H9 (cell line): ENCODE data around the gene DGKD. TPM values are rescaled to one million over a fixed set of nuclear protein-coding genes. Genes with fewer than 3 reads are reported as not detected.
A peak's percentile ranks its signal among the peaks of the same experiment; 100 is the strongest.

Source experiments
- DNase-seq: peaks from one replicate; pipeline ENCODE4 v3.0.0-alpha.2; 2017
- H2AFZ ChIP-seq: one replicate; pipeline ENCODE4 v1.6.1; 2013; ENCODE audit warnings: mild to moderate bottlenecking, low read length, control low read depth, moderate library complexity
- H2AK5ac ChIP-seq: 2 replicates; pipeline ENCODE4 v1.6.1; 2013; ENCODE audit warnings: low read length, control low read depth, mixed read lengths; ENCODE audit not compliant: insufficient read length
- H2BK120ac ChIP-seq: one replicate; pipeline ENCODE4 v1.6.1; 2013; ENCODE audit warnings: low read depth, mild to moderate bottlenecking, low read length, control low read depth, inconsistent platforms; ENCODE audit not compliant: poor library complexity, severe bottlenecking
- H2BK12ac ChIP-seq: 2 replicates; pipeline ENCODE4 v1.6.1; 2013; ENCODE audit warnings: low read length, control low read depth, mixed read lengths, low read depth; ENCODE audit not compliant: insufficient read length
- H2BK15ac ChIP-seq: 2 replicates; pipeline ENCODE4 v1.6.1; 2013; ENCODE audit warnings: low read depth, low read length, control low read depth
- H2BK20ac ChIP-seq: one replicate; pipeline ENCODE4 v1.6.1; 2013; ENCODE audit warnings: low read depth, mild to moderate bottlenecking, low read length, control low read depth, inconsistent platforms; ENCODE audit not compliant: poor library complexity, severe bottlenecking
- H2BK5ac ChIP-seq: 2 replicates; pipeline ENCODE4 v1.6.1; 2013; ENCODE audit warnings: low read length, control low read depth, mixed read lengths; ENCODE audit not compliant: insufficient read length
- H3K14ac ChIP-seq: 2 replicates; pipeline ENCODE4 v1.6.1; 2013; ENCODE audit warnings: low read length, control low read depth; ENCODE audit not compliant: insufficient read depth
- H3K18ac ChIP-seq: 2 replicates; pipeline ENCODE4 v1.6.1; 2013; ENCODE audit warnings: low read depth, mild to moderate bottlenecking, mixed read lengths, low read length, control low read depth; ENCODE audit not compliant: insufficient read length
- H3K23ac ChIP-seq: 2 replicates; pipeline ENCODE4 v1.6.1; 2013; ENCODE audit warnings: low read length, control low read depth, mixed read lengths, low read depth; ENCODE audit not compliant: insufficient read length
- H3K23me2 ChIP-seq: 2 replicates; pipeline ENCODE4 v1.6.1; 2013; ENCODE audit warnings: low read depth, mild to moderate bottlenecking, mixed read lengths, low read length, control low read depth; ENCODE audit not compliant: insufficient read length, poor library complexity, severe bottlenecking
- H3K27ac ChIP-seq: 2 replicates; pipeline ENCODE4 v1.5.1; 2013; ENCODE audit warnings: low read length, control low read depth, mixed read lengths, low read depth; ENCODE audit not compliant: insufficient read length
- H3K27me3 ChIP-seq: 2 replicates; pipeline ENCODE4 v1.6.1; 2013; ENCODE audit warnings: low read length, control low read depth, inconsistent platforms; ENCODE audit not compliant: insufficient read depth
- H3K4ac ChIP-seq: 2 replicates; pipeline ENCODE4 v1.6.1; 2013; ENCODE audit warnings: low read depth, mild to moderate bottlenecking, control low read depth, inconsistent platforms, low read length, moderate library complexity
- H3K4me1 ChIP-seq: 2 replicates; pipeline ENCODE4 v1.6.1; 2013; ENCODE audit warnings: low read length, control low read depth, inconsistent platforms; ENCODE audit not compliant: insufficient read depth
- H3K4me2 ChIP-seq: 2 replicates; pipeline ENCODE4 v1.6.1; 2013; ENCODE audit warnings: low read length, control low read depth, mixed read lengths; ENCODE audit not compliant: insufficient read length, insufficient read depth
- H3K56ac ChIP-seq: 2 replicates; pipeline ENCODE4 v1.6.1; 2013; ENCODE audit warnings: low read depth, mild to moderate bottlenecking, mixed read lengths, low read length, control low read depth; ENCODE audit not compliant: insufficient read length
- H3K79me1 ChIP-seq: 2 replicates; pipeline ENCODE4 v1.6.1; 2013; ENCODE audit warnings: low read depth, mild to moderate bottlenecking, moderate library complexity, low read length, control low read depth, inconsistent platforms; ENCODE audit not compliant: insufficient read depth, poor library complexity, severe bottlenecking
- H3K79me2 ChIP-seq: 2 replicates; pipeline ENCODE4 v1.6.1; 2013; ENCODE audit warnings: low read length, control low read depth, inconsistent platforms; ENCODE audit not compliant: insufficient read depth
- H3K9ac ChIP-seq: 2 replicates; pipeline ENCODE4 v1.6.1; 2013; ENCODE audit warnings: low read length, control low read depth, mixed read lengths; ENCODE audit not compliant: insufficient read length; ENCODE audit errors: extremely low read depth
- H3K9me3 ChIP-seq: one replicate; pipeline ENCODE4 v1.6.1; 2013; ENCODE audit warnings: low read depth, low read length, inconsistent platforms; ENCODE audit not compliant: control insufficient read depth
- H3T11ph ChIP-seq: one replicate; pipeline ENCODE4 v1.6.1; 2013; ENCODE audit warnings: mild to moderate bottlenecking, low read length, control low read depth, inconsistent platforms
- H4K20me1 ChIP-seq: one replicate; pipeline ENCODE4 v1.6.1; 2013; ENCODE audit not compliant: control insufficient read depth, insufficient read length, insufficient read depth
- H4K5ac ChIP-seq: 2 replicates; pipeline ENCODE4 v1.6.1; 2013; ENCODE audit warnings: low read depth, mild to moderate bottlenecking, mixed read lengths, low read length, control low read depth; ENCODE audit not compliant: insufficient read length
- H4K8ac ChIP-seq: replicated peaks from 2 replicates; pipeline ENCODE4 v1.6.1; 2013; ENCODE audit warnings: low read length, control low read depth, mixed read lengths, low read depth; ENCODE audit not compliant: insufficient read length
- H4K91ac ChIP-seq: 2 replicates; pipeline ENCODE4 v1.6.1; 2013; ENCODE audit warnings: low read depth, mild to moderate bottlenecking, moderate library complexity, mixed read lengths, low read length, control low read depth; ENCODE audit not compliant: insufficient read length
- H3K27ac Mint-ChIP-seq, 3 experiments: 2 replicates in 2 of 3; 3 replicates in 1 of 3; pipeline ENCODE4 v1.8.0; 2020 to 2021; ENCODE audit warnings: mixed read lengths in 3 of 3, mild to moderate bottlenecking in 1 of 3, moderate library complexity in 1 of 3
- H3K27me3 Mint-ChIP-seq: 2 replicates; pipeline ENCODE4 v1.8.0; 2021; ENCODE audit warnings: low read depth, mild to moderate bottlenecking, moderate library complexity, mixed read lengths
- H3K36me3 Mint-ChIP-seq, 3 experiments: 2 replicates in 2 of 3; 3 replicates in 1 of 3; pipeline ENCODE4 v1.8.0; 2020 to 2021; ENCODE audit warnings: low read depth in 3 of 3, mixed read lengths in 3 of 3; ENCODE audit not compliant: insufficient read depth in 1 of 3
- H3K4me1 Mint-ChIP-seq, 2 experiments: 2 replicates each; pipeline ENCODE4 v1.8.0; 2020; ENCODE audit warnings: mixed read lengths in 2 of 2
- H3K4me3 Mint-ChIP-seq, 2 experiments: 2 replicates in 1 of 2; 3 replicates in 1 of 2; pipeline ENCODE4 v1.8.0; 2020 to 2021; ENCODE audit warnings: mild to moderate bottlenecking in 2 of 2, mixed read lengths in 2 of 2, moderate library complexity in 1 of 2
- H3K9me3 Mint-ChIP-seq, 2 experiments: 2 replicates in 1 of 2; 3 replicates in 1 of 2; pipeline ENCODE4 v1.8.0; 2020; ENCODE audit warnings: mild to moderate bottlenecking in 2 of 2, mixed read lengths in 2 of 2, moderate library complexity in 1 of 2
- WGBS: extraction: QIAGEN DNeasy Blood & Tissue Kit; methylation state at CpG from one replicate; pipeline ENCODE4 v1.1.7; 2013; ENCODE audit warnings: missing lambda C conversion rate, low lambda C conversion rate, mixed read lengths; ENCODE audit not compliant: insufficient read length; ENCODE audit errors: extremely low coverage; 5-methylcytosine and 5-hydroxymethylcytosine counted together
- total RNA-seq: library from RNA; stranded (reverse); gene quantifications from 2 replicates; pipeline ENCODE4 v1.2.1, GENCODE V29; 2021
- TF ChIP-seq, protein P1 (sequence below): fragments of 200-600 bp; sonication (generic); conservative IDR thresholded peaks from 3 replicates; pipeline ENCODE4 v1.8.0; 2021; ENCODE audit warnings: antibody characterized with exemption, mild to moderate bottlenecking

Gene DGKD
- total RNA-seq, 1 experiment from 2014 or later, result 20.7 TPM

DNA sequence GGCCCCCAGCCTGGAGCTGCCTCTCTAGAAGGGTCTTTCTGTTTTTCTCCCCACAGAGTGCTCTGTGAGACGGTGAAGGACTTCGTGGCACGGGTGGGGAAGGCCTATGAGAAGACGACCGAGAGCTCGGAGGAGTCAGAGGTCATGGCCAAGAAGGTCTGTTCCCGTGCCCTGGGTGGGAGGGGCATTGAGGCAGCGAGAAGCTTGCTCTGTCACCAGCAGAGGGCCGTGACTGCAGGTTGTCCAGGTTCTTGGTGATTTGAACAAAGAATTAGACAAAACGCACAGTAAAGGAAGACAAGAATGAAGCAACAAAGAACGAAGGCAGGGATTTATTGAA is 93.9 kb downstream of the DGKD start:
- H3K27me3 Mint-ChIP-seq, result no peaks in the 10 kb centered on the region; the same call in 1 of the 2 replicates
- Histone ChIP-seq H4K8ac (no peak overlapping the region), H2BK15ac (no peak overlapping the region), H2BK120ac (no peak overlapping the region), H2BK12ac (no peak overlapping the region), H3K18ac (no peak overlapping the region), H3K4ac (no peak overlapping the region), H3K27ac (no peak overlapping the region), H3K14ac (no peak overlapping the region), H3K79me1 (no peaks in the 10 kb centered on the region), H3K27me3 (no peaks in the 10 kb centered on the region), H4K91ac (no peak overlapping the region), H3K79me2 (no peaks in the 10 kb centered on the region), H3K23ac (no peak overlapping the region), H3K9me3 (no peaks in the 10 kb centered on the region), H3K4me2 (no peak overlapping the region), H3K9ac (no peak overlapping the region), H3K23me2 (no peaks in the 10 kb centered on the region), H3K56ac (no peak overlapping the region), H4K5ac (no peak overlapping the region), H2BK20ac (no peak overlapping the region), H2BK5ac (no peak overlapping the region), H2AK5ac (no peak overlapping the region), H2AFZ (no peak overlapping the region), H3K4me1 (0 out of 2 replicates have a peak, but pooled peaks cover 2% of the 10 kb centered on the region), H4K20me1 (no peaks in the 10 kb centered on the region), H3T11ph (no peak overlapping the region)
- H3K27ac Mint-ChIP-seq, result no peak overlapping the region
- TF ChIP-seq, protein P1, sequence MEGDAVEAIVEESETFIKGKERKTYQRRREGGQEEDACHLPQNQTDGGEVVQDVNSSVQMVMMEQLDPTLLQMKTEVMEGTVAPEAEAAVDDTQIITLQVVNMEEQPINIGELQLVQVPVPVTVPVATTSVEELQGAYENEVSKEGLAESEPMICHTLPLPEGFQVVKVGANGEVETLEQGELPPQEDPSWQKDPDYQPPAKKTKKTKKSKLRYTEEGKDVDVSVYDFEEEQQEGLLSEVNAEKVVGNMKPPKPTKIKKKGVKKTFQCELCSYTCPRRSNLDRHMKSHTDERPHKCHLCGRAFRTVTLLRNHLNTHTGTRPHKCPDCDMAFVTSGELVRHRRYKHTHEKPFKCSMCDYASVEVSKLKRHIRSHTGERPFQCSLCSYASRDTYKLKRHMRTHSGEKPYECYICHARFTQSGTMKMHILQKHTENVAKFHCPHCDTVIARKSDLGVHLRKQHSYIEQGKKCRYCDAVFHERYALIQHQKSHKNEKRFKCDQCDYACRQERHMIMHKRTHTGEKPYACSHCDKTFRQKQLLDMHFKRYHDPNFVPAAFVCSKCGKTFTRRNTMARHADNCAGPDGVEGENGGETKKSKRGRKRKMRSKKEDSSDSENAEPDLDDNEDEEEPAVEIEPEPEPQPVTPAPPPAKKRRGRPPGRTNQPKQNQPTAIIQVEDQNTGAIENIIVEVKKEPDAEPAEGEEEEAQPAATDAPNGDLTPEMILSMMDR, result peak; percentile 61; the same call in 2 of the 3 replicates
- H3K36me3 Mint-ChIP-seq, result peaks cover 13 to 19% (median 14%) of the 10 kb centered on the region in 3 experiments
- H3K4me3 Mint-ChIP-seq, result no peak overlapping the region
- H3K9me3 Mint-ChIP-seq, result no peaks in the 10 kb centered on the region; a peak in 1 of 5 replicates
- peaks cover 7 to 15% of the 10 kb centered on the region in 2 experiments for H3K4me1 Mint-ChIP-seq
- no CpG with 5 or more reads among the region's 11 CpGs for WGBS
- DNase-seq, result peak; percentile 67
